Measurements from ENCODE around the gene LRMDA. TPM values are rescaled to one million over a fixed set of nuclear protein-coding genes. Genes with fewer than 3 reads are reported as not detected.

Gene LRMDA
- total and polyA plus RNA-seq, 2 of the 4 experiments (the other 2 are of a cell fraction), result 0.07 TPM; not detected in 1

DNA sequence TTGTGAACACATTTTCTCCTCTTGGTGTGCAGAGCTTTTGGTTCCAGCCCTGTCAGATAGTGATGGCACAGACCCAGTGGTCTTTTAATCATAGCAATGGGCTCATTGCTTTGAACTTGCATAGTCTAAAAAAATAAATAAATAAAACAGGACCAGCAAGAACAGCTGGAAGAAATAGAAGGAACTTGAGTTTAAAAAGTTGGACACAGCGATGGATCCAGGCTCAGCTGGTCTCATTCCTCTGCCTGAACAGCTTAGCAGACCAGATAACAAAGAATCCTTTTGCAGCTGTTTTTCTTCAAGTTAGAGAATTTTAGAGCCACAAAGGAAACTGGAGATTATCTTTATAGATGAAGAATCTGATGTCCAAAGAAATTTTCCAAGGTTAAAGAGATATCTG is 1005.6 kb downstream of the LRMDA start:
- POLR2A ChIA-PET (ENCODE audit: unreplicated experiment), result no interaction called here
- dilution Hi-C loops (cut with HindIII; ENCODE audit: low sequenced_read_pairs, unreplicated experiment), result no loop called here
- H2AFZ ChIP-seq (replicated peaks; ENCODE audit: low read length, poor library complexity), result no peak overlapping the region

More for the DNA sequence above, 1005.6 kb downstream of the LRMDA start:
- H3K4me2 ChIP-seq (ENCODE audit: low read depth, low read length), result no peak overlapping the region
- no peak for TF ChIP-seq MAZ (IDR thresholded peaks at IDR 0.05; ENCODE audit: borderline replicate concordance, low read depth, low read length)
- TF ChIP-seq MXI1 (IDR thresholded peaks at IDR 0.05; ENCODE audit: borderline replicate concordance, low read depth, low read length), result no peak
- TF ChIP-seq RCOR1 (IDR thresholded peaks at IDR 0.05; ENCODE audit: insufficient replicate concordance, low read length), result no peak
- no peak for TF ChIP-seq FOS (IDR thresholded peaks at IDR 0.05; ENCODE audit: low read depth, low read length)
- TF ChIP-seq, protein P1, sequence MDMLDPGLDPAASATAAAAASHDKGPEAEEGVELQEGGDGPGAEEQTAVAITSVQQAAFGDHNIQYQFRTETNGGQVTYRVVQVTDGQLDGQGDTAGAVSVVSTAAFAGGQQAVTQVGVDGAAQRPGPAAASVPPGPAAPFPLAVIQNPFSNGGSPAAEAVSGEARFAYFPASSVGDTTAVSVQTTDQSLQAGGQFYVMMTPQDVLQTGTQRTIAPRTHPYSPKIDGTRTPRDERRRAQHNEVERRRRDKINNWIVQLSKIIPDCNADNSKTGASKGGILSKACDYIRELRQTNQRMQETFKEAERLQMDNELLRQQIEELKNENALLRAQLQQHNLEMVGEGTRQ (IDR thresholded peaks at IDR 0.05; ENCODE audit: low read depth, low read length), result no peak
- TF ChIP-seq BHLHE40 (IDR thresholded peaks at IDR 0.05; ENCODE audit: low read depth, low read length), result no peak
- TF ChIP-seq, protein P2, sequence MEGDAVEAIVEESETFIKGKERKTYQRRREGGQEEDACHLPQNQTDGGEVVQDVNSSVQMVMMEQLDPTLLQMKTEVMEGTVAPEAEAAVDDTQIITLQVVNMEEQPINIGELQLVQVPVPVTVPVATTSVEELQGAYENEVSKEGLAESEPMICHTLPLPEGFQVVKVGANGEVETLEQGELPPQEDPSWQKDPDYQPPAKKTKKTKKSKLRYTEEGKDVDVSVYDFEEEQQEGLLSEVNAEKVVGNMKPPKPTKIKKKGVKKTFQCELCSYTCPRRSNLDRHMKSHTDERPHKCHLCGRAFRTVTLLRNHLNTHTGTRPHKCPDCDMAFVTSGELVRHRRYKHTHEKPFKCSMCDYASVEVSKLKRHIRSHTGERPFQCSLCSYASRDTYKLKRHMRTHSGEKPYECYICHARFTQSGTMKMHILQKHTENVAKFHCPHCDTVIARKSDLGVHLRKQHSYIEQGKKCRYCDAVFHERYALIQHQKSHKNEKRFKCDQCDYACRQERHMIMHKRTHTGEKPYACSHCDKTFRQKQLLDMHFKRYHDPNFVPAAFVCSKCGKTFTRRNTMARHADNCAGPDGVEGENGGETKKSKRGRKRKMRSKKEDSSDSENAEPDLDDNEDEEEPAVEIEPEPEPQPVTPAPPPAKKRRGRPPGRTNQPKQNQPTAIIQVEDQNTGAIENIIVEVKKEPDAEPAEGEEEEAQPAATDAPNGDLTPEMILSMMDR (conservative IDR thresholded peaks at IDR 0.05; ENCODE audit: low read depth, low read length), result no peak
- TF ChIP-seq MAFK (IDR thresholded peaks at IDR 0.05; ENCODE audit: low read depth, low read length), result no peak
- TF ChIP-seq, protein P3, sequence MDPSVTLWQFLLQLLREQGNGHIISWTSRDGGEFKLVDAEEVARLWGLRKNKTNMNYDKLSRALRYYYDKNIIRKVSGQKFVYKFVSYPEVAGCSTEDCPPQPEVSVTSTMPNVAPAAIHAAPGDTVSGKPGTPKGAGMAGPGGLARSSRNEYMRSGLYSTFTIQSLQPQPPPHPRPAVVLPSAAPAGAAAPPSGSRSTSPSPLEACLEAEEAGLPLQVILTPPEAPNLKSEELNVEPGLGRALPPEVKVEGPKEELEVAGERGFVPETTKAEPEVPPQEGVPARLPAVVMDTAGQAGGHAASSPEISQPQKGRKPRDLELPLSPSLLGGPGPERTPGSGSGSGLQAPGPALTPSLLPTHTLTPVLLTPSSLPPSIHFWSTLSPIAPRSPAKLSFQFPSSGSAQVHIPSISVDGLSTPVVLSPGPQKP (IDR thresholded peaks at IDR 0.05; ENCODE audit: borderline replicate concordance, low read depth, low read length), result no peak
- TF ChIP-seq SMC3 (IDR thresholded peaks at IDR 0.05; ENCODE audit: low read depth, low read length), result no peak
- no peak for TF ChIP-seq NFE2L2 (IDR thresholded peaks at IDR 0.05; ENCODE audit: low read depth, low read length)
- TF ChIP-seq CEBPB (IDR thresholded peaks at IDR 0.05; ENCODE audit: low read depth, low read length), result no peak
- no peak for TF ChIP-seq POLR2A (IDR thresholded peaks at IDR 0.05; ENCODE audit: low read depth, low read length)
- TF ChIP-seq CHD1 (IDR thresholded peaks at IDR 0.05; ENCODE audit: low read depth, low read length), result no peak
- no peak for TF ChIP-seq RAD21 (IDR thresholded peaks at IDR 0.05; ENCODE audit: low read length)
- TF ChIP-seq RFX5 (IDR thresholded peaks at IDR 0.05; ENCODE audit: low read depth, low read length), result no peak
- CTCF ChIA-PET, result no interaction called here
- no peak overlapping the region for H2BK5ac ChIP-seq (ENCODE audit: low read depth, low read length, poor library complexity, severe bottlenecking)
- no TSS peak for BruUV-seq (replicated peaks)
- no CpG with 5 or more reads among the region's 1 CpG for WGBS, 2 experiments (ENCODE audit: extremely low coverage in 2 of 2, insufficient read length in 1 of 2)
- H2BK120ac ChIP-seq (ENCODE audit: low read depth, low read length), result no peak overlapping the region
- in situ Hi-C loops (cut with MboI; ENCODE audit: low sequenced_read_pairs) (no loop called here), intact Hi-C loops (cut with micrococcal nuclease) (loop anchor here (10.0 kb wide), 4 partner anchors 332 to 1032 kb away; partner anchors contain the start of gene ZNF503)
- H3K27me3 ChIP-seq (ENCODE audit: control insufficient read depth, insufficient read depth, low read length), result no peaks in the 10 kb centered on the region
- no peak for ATAC-seq (ENCODE audit: low read depth)
- no peak overlapping the region for H2AK9ac ChIP-seq (replicated peaks; ENCODE audit: low read depth, low read length, poor library complexity)
- no peak overlapping the region for H3K23ac ChIP-seq (ENCODE audit: low read depth, low read length)
- H4K8ac ChIP-seq (ENCODE audit: low read depth in 2 of 2, low read length in 2 of 2), result no peak overlapping the region
- DNase-seq, result no peak
- H3K9me3 ChIP-seq (ENCODE audit: control insufficient read depth, insufficient read depth, low read length), result no peaks in the 10 kb centered on the region
- no peak overlapping the region for H4K5ac ChIP-seq (ENCODE audit: low read depth, low read length)
- no peak overlapping the region for H3K18ac ChIP-seq (ENCODE audit: low read depth, low read length)
- H3K14ac ChIP-seq (replicated peaks; ENCODE audit: low read depth, low read length), result no peak overlapping the region
- no peak overlapping the region for H4K91ac ChIP-seq (ENCODE audit: insufficient read depth, low read depth, low read length)
- no peaks in the 10 kb centered on the region for H3K79me1 ChIP-seq (ENCODE audit: low read depth in 1 of 2, low read length in 2 of 2)
- H3K36me3 ChIP-seq (ENCODE audit: control insufficient read depth, insufficient read depth, low read length), result no peaks in the 10 kb centered on the region
- H4K20me1 ChIP-seq (ENCODE audit: insufficient read depth, low read length), result no peaks in the 10 kb centered on the region
- H3K56ac ChIP-seq (ENCODE audit: extremely low read depth, insufficient read depth, low read length), result no peak overlapping the region
- H3K4me3 ChIP-seq (ENCODE audit: insufficient read depth, low read depth, low read length), result no peak overlapping the region
- H3K4ac ChIP-seq (ENCODE audit: low read depth, low read length), result no peak overlapping the region
- no peak overlapping the region for H2BK20ac ChIP-seq (ENCODE audit: low read depth, low read length)
- H2AK5ac ChIP-seq (ENCODE audit: low read depth, low read length), result 0 out of 2 replicates have a peak overlapping the region, but pooled peaks have one; percentile 20
- H3K4me1 ChIP-seq (ENCODE audit: control insufficient read depth, insufficient read depth, low read length), result peaks cover 6% of the 10 kb centered on the region; the same call in 1 of the 2 replicates
- H3K27ac ChIP-seq (ENCODE audit: insufficient read depth, low read length), result no peak overlapping the region
- H3K9ac ChIP-seq (ENCODE audit: low read depth, low read length), result no peak overlapping the region
- H2BK15ac ChIP-seq (ENCODE audit: low read depth, low read length), result no peak overlapping the region
- H3K9me1 ChIP-seq (ENCODE audit: insufficient read depth, low read length), result peaks cover 9% of the 10 kb centered on the region; the same call in 1 of the 2 replicates

Measured in IMR-90 (cell line).